GM21447 (cell line): ENCODE measurements around the gene WDR88.

Source experiments
- ATAC-seq: cut with Tn5 transposase; IDR thresholded peaks from one replicate; pipeline ENCODE4 v1.9.1; 2021; ENCODE audit not compliant: unreplicated experiment

The WDR88 gene

DNA sequence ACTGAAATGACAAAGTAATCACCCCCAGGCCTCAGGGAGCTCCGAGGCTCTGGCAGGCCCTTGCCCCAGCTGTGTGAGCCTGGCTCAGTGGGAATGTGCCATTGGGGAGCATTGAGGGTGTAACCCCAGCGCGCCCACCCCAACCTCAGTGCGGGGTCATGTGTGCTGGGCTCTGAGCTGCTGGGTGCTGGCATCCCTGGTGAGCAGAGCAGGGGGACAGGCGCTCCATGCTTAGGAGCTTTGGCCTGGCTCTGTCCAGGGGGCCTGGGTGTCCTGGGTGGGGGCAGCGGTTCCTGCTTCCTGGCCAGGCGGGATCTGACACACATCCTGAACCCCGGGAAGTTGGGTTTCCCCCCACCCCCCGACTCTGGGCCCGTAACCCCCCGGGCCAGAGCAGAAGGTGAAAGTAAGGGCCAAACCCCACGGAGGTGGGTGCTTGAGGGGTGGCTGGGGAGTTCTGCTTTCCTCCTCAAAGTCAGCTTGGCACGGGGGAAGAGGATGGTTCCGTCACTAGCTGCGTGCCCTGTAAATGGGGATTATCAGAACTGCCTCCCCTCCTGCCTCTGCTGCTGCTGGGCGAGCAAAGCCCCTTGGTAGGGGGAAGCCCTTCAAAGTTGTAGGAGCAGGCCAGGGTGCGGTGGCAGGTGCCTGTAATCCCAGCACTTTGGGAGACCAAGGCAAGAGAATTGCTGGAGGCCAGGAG, 63.9 kb downstream of the WDR88 start:
- no peak for ATAC-seq

- no peak for ATAC-seq
Observed at GRCh38 chr19:33196446-33197193, 64.7 kb downstream of the WDR88 start.

DNA sequence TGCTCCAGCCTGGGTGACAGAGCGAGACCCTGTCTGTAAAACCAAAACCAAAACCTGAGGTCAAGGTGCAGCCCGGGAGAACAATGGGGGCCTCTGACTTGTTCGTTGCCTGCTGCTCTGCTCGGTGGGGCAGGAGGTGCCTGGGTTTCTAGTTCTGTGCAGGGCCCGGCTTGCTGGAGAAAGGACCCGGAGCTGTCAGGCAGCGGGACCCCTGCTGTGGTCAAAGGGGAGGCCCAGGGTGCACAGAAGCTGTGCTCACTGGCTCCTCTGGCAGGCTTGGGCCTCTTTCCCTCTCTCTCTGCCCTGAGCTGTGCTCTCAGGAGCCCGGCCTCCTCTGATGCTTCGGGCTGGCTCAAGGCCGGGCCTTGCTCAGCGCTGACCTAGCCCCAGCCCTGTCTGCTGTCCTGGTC, 65.7 kb downstream of the WDR88 start:
- no peak for ATAC-seq

DNA sequence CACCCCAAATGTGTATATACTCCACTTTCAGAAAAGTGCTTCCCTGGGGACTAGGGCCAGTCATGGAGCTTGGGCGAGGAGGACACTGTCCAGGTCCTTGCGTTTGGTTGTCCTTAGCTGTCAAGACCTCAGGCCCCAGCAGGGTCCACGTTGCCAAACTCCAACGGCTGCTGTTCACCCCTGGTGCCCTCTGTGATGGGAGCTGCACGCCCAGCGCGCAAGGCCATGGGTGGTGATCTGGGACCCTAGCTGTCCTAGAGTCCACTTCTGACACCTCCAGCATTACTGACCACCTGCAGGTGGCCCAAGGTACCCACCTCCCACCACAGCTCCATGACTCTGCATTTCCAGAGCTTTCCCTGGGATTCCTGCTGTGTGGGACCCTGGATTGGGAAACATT, 66.3 kb downstream of the WDR88 start:
- no peak for ATAC-seq

DNA sequence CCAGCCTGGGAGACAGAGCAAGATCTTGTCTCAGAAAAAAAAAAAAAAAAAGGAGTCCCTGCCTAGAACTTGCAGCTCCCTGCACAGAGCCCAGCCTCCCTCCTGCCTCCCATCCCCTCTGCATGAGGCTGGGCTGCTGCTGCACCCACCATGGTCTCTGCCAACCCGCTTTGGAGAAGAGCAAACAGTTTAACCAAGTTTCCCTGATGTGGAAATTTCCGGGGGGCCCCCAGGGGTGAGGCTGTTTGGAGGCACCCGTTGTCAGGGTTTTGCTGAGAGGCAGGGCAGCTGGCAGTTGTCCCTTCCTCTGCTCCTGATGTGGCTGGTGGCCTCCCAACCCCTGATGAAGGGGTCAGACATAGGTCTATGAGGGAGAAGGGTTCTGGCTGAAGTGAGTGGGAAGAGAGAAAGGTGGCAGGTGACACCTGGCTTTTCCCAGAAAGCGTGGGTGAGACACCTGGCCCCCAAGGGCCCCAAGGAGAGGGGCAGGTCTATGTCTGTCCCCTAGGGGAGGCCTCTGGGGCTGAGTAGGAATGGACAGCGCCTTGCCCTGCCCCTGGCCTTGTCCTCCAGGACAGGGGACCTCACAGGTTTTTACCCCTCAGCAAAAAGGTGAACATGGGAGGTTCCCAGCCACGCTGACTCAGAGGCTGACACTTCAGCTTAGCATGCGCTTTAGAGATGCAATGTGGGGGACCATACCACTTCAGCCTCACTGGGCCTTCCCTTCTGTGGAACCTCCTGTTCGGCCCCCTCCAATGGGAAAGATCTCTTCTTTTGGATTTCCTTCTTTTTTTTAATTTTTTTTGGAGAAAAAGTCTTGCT, 67.7 kb downstream of the WDR88 start:
- no peak for ATAC-seq

DNA sequence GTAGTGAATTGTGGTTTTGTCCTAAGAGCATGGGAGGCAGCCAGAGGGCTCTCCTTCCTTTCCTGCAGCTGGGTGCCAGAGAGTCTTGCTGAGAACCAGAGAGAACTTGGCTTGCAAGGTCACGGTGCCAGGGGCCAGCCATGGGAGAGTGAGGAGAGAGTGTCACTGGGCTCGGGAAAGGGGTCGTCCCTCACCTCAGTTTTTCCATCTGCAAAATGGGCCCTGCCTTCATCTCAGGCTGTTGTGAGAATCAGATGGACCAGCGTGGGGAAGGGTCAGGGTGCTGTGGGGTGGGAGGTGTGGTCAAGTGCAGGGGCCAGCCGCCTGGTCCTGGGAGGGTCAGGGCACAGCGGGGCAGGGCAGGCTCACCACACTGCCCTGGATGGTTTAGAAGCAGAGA, 69.6 kb downstream of the WDR88 start:
- ATAC-seq: no peak

DNA sequence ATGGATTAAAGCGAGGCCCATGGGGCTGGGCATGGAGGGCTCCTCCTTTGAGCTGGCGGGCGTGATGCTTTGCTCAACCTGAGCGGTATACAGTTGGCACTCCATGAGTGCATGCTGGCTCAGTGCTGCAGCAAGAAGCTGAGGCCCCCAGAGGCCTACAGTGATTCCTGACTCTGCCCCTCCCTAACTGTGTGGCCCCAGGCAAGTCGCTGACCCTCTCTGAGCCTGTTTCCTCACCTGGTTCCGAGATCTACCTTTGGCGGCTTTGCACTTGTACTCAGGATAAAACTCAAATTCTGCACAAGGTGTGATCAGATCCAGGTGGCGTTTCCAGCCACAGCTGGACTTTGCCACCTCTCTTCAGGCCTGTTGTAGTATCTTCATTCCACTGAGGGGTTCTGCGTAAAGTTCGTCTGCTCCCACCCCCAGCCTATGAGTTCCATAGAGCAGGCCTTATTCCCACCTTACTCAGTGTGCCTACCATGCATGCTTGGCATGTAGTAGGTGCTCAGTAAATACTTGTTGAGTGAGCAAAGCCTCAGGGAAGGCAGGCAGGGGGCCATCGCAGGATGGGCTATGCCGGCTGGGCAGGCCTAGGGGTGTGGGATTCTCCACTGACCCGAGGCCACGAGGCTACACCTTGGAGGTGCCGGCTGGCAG, 70.1 kb downstream of the WDR88 start:
- ATAC-seq: no peak

DNA sequence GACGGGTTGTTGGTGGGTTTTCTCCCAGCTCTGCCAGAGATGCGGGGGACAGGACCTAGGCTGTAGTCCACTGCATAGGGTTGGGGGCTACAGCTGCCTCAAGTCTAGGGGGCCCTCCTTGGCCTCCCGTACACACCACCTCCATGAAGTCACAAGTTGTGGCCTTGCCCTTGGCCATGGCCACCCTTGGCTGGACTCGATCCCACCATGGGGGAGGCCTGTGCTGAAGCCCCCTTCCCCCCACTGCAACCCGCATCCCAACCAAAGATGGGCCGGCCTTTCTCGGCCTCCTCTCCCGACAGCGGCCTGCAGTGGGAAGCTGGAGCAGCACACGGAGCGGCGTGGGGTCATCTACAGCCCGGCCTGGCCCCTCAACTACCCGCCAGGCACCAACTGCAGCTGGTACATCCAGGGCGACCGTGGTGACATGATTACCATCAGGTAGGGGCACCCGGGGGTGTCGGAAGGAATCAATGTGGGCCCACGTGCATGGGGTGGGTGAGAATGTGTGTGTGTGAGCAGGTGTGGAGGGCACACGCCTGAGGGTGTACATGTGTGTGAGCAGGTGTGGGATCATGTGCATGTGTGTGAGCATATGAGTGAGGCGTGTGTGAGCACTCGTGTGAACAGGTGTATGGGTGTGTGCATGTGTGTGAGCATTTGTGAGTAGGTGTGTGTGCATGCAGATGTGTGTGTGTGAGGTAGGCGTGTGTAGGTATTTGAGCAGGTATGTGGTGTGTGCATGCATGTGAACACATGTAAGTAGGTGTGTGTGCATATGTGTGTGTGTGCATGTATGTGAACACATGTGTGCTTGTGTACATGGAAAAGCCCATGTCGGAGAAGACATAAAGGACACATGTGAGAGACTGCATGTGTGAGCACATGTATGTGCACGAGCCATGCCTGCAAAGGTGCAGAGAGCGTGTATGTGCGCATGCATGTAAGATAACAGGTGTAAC, 70.9 kb downstream of the WDR88 start:
- no peak for ATAC-seq

GRCh38 chr19:33203529-33203928, 71.6 kb downstream of the WDR88 start:
- ATAC-seq: no peak

- ATAC-seq: no peak
Observed at GRCh38 chr19:33204136-33204973, 72.4 kb downstream of the WDR88 start.

GRCh38 chr19:33205110-33205509, 73.2 kb downstream of the WDR88 start:
- no peak for ATAC-seq

- ATAC-seq: no peak
Observed at GRCh38 chr19:33205531-33206260, 73.8 kb downstream of the WDR88 start.

DNA sequence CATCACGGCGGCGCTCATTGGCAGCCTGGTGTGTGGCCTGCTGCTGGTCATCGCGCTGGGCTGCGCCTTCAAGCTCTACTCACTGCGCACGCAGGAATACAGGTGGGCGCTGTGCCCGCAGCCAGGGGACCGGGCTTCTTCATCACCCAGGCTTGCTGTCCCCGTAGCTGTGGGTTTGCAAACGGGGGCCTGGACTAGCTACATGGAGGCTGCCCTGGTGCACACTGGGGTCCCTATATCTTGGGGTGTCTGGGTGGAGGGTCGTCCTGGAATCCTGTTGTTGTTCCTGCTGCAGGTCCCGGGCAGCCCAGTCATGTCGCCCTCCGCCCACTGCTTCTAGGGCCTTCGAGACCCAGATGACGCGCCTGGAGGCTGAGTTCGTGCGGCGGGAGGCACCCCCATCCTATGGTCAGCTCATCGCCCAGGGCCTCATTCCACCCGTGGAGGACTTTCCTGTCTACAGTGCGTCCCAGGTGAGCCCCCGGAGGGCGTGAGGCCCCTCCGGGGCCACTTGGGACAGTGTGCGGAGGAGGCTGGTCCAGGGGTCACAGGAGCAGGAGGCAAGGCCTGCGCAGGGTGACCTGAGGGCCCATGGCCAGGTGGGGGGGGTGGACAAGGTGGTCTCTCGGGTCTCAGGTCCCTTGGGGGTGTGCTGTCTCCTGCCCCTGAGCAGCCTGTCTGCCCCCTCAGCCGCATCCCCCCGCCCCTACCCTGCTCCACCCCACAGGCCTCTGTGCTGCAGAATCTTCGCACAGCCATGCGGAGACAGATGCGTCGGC, 74.5 kb downstream of the WDR88 start:
- ATAC-seq: no peak

GRCh38 chr19:33207040-33207620, 75.2 kb downstream of the WDR88 start:
- no peak for ATAC-seq

- no peak for ATAC-seq
Observed at GRCh38 chr19:33207903-33208302, 76.0 kb downstream of the WDR88 start.

DNA sequence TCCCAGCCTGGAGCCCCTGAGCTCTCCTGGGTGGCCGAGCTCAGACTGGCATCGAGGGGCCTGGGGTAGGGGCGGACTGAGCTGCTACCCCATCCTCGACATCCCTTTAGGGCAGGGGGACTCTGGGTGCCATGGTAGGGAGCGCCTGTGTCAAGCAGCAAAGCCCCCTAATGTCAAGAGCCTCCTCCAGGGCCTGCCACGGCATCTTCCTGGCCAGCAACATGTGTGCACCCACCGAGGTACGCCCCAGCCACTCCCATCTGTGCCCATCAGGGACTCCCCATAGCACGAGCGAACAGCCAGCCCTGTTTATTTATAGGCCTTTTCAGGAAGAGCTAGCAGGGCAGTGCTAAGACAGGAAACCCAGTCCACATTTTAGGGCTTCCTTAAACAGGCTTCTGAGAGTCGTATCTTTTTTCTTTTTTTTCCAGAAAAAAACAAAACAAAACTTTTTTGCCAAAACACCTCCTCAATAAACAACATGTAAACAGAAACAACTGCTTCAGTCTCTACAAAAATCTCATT, 76.5 kb downstream of the WDR88 start:
- no peak for ATAC-seq
